ENCODE measurements around the gene FBXL14. TPM values are rescaled to one million over a fixed set of nuclear protein-coding genes. Genes with fewer than 3 reads are reported as not detected.

Gene FBXL14
- polyA plus RNA-seq, 3 donors = 6.2 to 9.8 (median 7.2) TPM

GRCh38 chr12:1551496-1551895, 42.9 kb downstream of the FBXL14 start:
- H3K27ac ChIP-seq (ENCODE audit: low read depth in 1 of 2, low read length in 2 of 2) = no peak overlapping the region
- no peak overlapping the region for H3K27ac Mint-ChIP-seq
- peaks cover 11% of the 10 kb centered on the region for H3K4me1 Mint-ChIP-seq
- 80% methylated on average over 1 of the region's 6 CpGs for WGBS (ENCODE audit: insufficient coverage)
- peaks cover 0 to 5% of the 10 kb centered on the region in 2 donors for H3K4me1 ChIP-seq (ENCODE audit: control insufficient read depth in 1 of 2, insufficient read depth in 2 of 2, low read length in 2 of 2)
- H2AFZ ChIP-seq (ENCODE audit: insufficient read depth, low read depth, low read length, poor library complexity, severe bottlenecking) = no peak overlapping the region
- no peak overlapping the region for H3K9ac ChIP-seq (ENCODE audit: insufficient read depth, low read length, poor library complexity, severe bottlenecking)
- H3K9me3 ChIP-seq (replicated peaks in 1 of 2; ENCODE audit: control insufficient read depth in 1 of 2, insufficient read depth in 1 of 2, low read length in 2 of 2) = peaks cover 8 to 13% of the 10 kb centered on the region in 2 donors
- no peaks in the 10 kb centered on the region for H3K27me3 ChIP-seq (ENCODE audit: control insufficient read depth in 2 of 2, insufficient read depth in 2 of 2, low read length in 2 of 2)
- H3K4me3 Mint-ChIP-seq = no peak overlapping the region
- no peaks in the 10 kb centered on the region for H3K36me3 ChIP-seq (replicated peaks in 1 of 2; ENCODE audit: control insufficient read depth in 1 of 2, insufficient read depth in 2 of 2, low read length in 2 of 2)
- H3K79me2 ChIP-seq (ENCODE audit: insufficient read depth, low read length) = no peaks in the 10 kb centered on the region
- no peaks in the 10 kb centered on the region for H3K36me3 Mint-ChIP-seq
- H3K9me3 Mint-ChIP-seq = peaks cover 7 to 18% (median 11%) of the 10 kb centered on the region in 7 donors
- TF ChIP-seq, protein P1, sequence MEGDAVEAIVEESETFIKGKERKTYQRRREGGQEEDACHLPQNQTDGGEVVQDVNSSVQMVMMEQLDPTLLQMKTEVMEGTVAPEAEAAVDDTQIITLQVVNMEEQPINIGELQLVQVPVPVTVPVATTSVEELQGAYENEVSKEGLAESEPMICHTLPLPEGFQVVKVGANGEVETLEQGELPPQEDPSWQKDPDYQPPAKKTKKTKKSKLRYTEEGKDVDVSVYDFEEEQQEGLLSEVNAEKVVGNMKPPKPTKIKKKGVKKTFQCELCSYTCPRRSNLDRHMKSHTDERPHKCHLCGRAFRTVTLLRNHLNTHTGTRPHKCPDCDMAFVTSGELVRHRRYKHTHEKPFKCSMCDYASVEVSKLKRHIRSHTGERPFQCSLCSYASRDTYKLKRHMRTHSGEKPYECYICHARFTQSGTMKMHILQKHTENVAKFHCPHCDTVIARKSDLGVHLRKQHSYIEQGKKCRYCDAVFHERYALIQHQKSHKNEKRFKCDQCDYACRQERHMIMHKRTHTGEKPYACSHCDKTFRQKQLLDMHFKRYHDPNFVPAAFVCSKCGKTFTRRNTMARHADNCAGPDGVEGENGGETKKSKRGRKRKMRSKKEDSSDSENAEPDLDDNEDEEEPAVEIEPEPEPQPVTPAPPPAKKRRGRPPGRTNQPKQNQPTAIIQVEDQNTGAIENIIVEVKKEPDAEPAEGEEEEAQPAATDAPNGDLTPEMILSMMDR (IDR thresholded peaks at IDR 0.05) = no peak
- H3K4me2 ChIP-seq (replicated peaks; ENCODE audit: extremely low read depth, low read length, poor library complexity, severe bottlenecking) = no peak overlapping the region
- H4K20me1 ChIP-seq (ENCODE audit: insufficient read depth, low read length) = no peaks in the 10 kb centered on the region
- no peak overlapping the region for H3K4me3 ChIP-seq (replicated peaks in 1 of 3; ENCODE audit: low read depth in 2 of 3, low read length in 3 of 3)
- intact Hi-C loops (cut with micrococcal nuclease) = no loop called here
- DNase-seq = no peak
- H3K27me3 Mint-ChIP-seq (ENCODE audit: low read depth in 3 of 3) = peaks cover 2 to 6% (median 3%) of the 10 kb centered on the region in 3 donors

DNA sequence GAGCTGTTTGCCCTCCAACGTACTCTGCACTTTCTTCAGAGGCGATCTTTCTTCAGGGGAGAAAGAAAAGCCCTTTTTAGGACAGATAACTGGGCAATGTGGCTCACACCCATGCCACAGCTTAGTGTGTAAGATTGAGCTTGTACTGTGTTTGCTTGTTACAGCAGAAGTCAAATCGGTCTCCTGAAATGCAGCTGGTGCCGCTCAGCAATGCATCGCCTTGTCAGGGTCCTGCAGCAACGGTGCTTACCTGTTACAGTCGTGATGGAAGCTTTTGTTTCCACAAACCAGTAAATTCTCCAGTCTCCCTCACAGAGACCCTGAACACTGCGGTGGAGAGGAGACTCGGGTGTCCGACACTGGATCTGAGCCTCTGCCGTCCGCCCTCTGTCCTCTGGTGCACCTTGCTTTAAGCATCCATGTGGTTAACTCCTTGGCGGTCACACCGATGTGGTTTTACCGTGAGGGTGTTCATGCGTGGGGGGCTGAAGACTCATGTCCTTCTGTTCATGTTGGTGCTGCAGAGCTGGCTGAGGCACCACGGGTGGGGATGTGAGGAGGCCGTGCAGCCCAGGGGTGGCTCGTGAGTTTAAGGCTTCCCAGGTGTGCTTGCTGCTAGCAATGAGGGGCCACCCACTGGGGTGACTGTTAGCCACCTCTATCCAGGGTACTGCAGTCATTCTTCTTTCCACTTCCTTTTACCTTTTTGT, 47.3 kb downstream of the FBXL14 start:
- Mint-ChIP-seq H3K4me3 (no peak overlapping the region), H3K9me3 (peaks cover 7 to 17% (median 11%) of the 10 kb centered on the region in 7 donors), H3K27me3 (ENCODE audit: low read depth in 3 of 3) (peaks cover 0 to 5% (median 3%) of the 10 kb centered on the region in 3 donors), H3K36me3 (no peaks in the 10 kb centered on the region), H3K27ac (no peak overlapping the region), H3K4me1 (peaks cover 33% of the 10 kb centered on the region)
- H2AFZ ChIP-seq (ENCODE audit: insufficient read depth, low read depth, low read length, poor library complexity, severe bottlenecking) = no peak overlapping the region
- 92% methylated on average over 19 of the region's 19 CpGs for WGBS (ENCODE audit: insufficient coverage)
- H3K9ac ChIP-seq (ENCODE audit: insufficient read depth, low read length, poor library complexity, severe bottlenecking) = no peak overlapping the region
- H3K27me3 ChIP-seq (ENCODE audit: control insufficient read depth in 2 of 2, insufficient read depth in 2 of 2, low read length in 2 of 2) = no peaks in the 10 kb centered on the region
- no peaks in the 10 kb centered on the region for H4K20me1 ChIP-seq (ENCODE audit: insufficient read depth, low read length)
- no peak overlapping the region for H3K4me3 ChIP-seq (replicated peaks in 1 of 3; ENCODE audit: low read depth in 2 of 3, low read length in 3 of 3)
- H3K4me2 ChIP-seq (replicated peaks; ENCODE audit: extremely low read depth, low read length, poor library complexity, severe bottlenecking) = no peak overlapping the region
- peaks cover 8 to 13% of the 10 kb centered on the region in 2 donors for H3K9me3 ChIP-seq (replicated peaks in 1 of 2; ENCODE audit: control insufficient read depth in 1 of 2, insufficient read depth in 1 of 2, low read length in 2 of 2)
- DNase-seq = no peak
- TF ChIP-seq, protein P1 (IDR thresholded peaks at IDR 0.05) = no peak
- H3K36me3 ChIP-seq (replicated peaks in 1 of 2; ENCODE audit: control insufficient read depth in 1 of 2, insufficient read depth in 2 of 2, low read length in 2 of 2) = no peaks in the 10 kb centered on the region
- H3K4me1 ChIP-seq (ENCODE audit: control insufficient read depth in 1 of 2, insufficient read depth in 2 of 2, low read length in 2 of 2) = peaks cover 25 to 26% of the 10 kb centered on the region in 2 donors
- H3K27ac ChIP-seq (ENCODE audit: low read depth in 1 of 2, low read length in 2 of 2) = no peak overlapping the region
- H3K79me2 ChIP-seq (ENCODE audit: insufficient read depth, low read length) = no peaks in the 10 kb centered on the region
- intact Hi-C loops (cut with micrococcal nuclease) = no loop called here

Measured in CD14-positive monocyte (primary cell).